Tibial nerve (tissue), 4 donors: Measurements from ENCODE around the gene LSG1.

Experiments
- EP300 ChIP-seq, 2 donors: sonication (generic); formaldehyde crosslinking; IDR thresholded peaks; one replicate each; pipeline ENCODE4 v1.6.1; 2017; ENCODE audit warnings: antibody characterized with exemption in 2 of 2, mild to moderate bottlenecking in 1 of 2
- TF ChIP-seq, protein P1 (sequence below), 5 experiments: fragments of 200-600 bp in 3 of 5; fragments of 450-650 bp in 2 of 5; sonication (generic) in 3 of 5; IDR thresholded peaks; one replicate each; pipeline ENCODE4 v1.5.1; 2016 to 2019; ENCODE audit warnings: antibody characterized with exemption in 5 of 5, mild to moderate bottlenecking in 3 of 5, moderate library complexity in 2 of 5

GRCh38 chr3:194615226-194615625, 56.8 kb downstream of the LSG1 start:
- TF ChIP-seq, protein P1, sequence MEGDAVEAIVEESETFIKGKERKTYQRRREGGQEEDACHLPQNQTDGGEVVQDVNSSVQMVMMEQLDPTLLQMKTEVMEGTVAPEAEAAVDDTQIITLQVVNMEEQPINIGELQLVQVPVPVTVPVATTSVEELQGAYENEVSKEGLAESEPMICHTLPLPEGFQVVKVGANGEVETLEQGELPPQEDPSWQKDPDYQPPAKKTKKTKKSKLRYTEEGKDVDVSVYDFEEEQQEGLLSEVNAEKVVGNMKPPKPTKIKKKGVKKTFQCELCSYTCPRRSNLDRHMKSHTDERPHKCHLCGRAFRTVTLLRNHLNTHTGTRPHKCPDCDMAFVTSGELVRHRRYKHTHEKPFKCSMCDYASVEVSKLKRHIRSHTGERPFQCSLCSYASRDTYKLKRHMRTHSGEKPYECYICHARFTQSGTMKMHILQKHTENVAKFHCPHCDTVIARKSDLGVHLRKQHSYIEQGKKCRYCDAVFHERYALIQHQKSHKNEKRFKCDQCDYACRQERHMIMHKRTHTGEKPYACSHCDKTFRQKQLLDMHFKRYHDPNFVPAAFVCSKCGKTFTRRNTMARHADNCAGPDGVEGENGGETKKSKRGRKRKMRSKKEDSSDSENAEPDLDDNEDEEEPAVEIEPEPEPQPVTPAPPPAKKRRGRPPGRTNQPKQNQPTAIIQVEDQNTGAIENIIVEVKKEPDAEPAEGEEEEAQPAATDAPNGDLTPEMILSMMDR (IDR thresholded peaks at IDR 0.05): no peak
- no peak for TF ChIP-seq EP300 (IDR thresholded peaks at IDR 0.05)
